Non-pigmented ciliary epithelial cell (primary cell): ENCODE results near the gene OSTM1.
"Not testable (repeated sequence)": the region's sequence is repeated elsewhere in the genome, so short reads cannot be mapped to it uniquely, and the experiment has no call there.

ENCODE experiments used
- DNase-seq: peaks from one replicate; pipeline ENCODE4 v3.0.0-alpha.2; 2010; ENCODE audit warnings: low read depth

The OSTM1 gene

GRCh38 chr6:108020472-108021116, 53.9 kb downstream of the OSTM1 start:
- no peak for DNase-seq

- not testable (repeated sequence) for DNase-seq
These were observed 58.3 kb downstream of the OSTM1 start for GRCh38 chr6:108016283-108016682.

GRCh38 chr6:108013787-108014439, 60.6 kb downstream of the OSTM1 start:
- DNase-seq = no peak

- no peak for DNase-seq
These were observed 64.6 kb downstream of the OSTM1 start for GRCh38 chr6:108009894-108010293.

GRCh38 chr6:108009258-108009657, 65.3 kb downstream of the OSTM1 start:
- not testable (repeated sequence) for DNase-seq

- no peak for DNase-seq
These were observed 66.2 kb downstream of the OSTM1 start for GRCh38 chr6:108008363-108008762.

GRCh38 chr6:108005961-108006360, 68.6 kb downstream of the OSTM1 start:
- no peak for DNase-seq

- DNase-seq = no peak
These were observed 69.7 kb downstream of the OSTM1 start for GRCh38 chr6:108004861-108005260.

- DNase-seq = no peak
These were observed 71.9 kb downstream of the OSTM1 start for GRCh38 chr6:108002365-108003221.

- DNase-seq = no peak
These were observed 72.8 kb downstream of the OSTM1 start for GRCh38 chr6:108001696-108002231.

GRCh38 chr6:108000259-108000658, 74.3 kb downstream of the OSTM1 start:
- not testable (repeated sequence) for DNase-seq

- no peak for DNase-seq
These were observed 75.2 kb downstream of the OSTM1 start for GRCh38 chr6:107999341-107999740.

GRCh38 chr6:107991772-107992550, 82.6 kb downstream of the OSTM1 start:
- no peak for DNase-seq
